ENCODE measurements around the gene GSTT2.

The GSTT2 gene

DNA sequence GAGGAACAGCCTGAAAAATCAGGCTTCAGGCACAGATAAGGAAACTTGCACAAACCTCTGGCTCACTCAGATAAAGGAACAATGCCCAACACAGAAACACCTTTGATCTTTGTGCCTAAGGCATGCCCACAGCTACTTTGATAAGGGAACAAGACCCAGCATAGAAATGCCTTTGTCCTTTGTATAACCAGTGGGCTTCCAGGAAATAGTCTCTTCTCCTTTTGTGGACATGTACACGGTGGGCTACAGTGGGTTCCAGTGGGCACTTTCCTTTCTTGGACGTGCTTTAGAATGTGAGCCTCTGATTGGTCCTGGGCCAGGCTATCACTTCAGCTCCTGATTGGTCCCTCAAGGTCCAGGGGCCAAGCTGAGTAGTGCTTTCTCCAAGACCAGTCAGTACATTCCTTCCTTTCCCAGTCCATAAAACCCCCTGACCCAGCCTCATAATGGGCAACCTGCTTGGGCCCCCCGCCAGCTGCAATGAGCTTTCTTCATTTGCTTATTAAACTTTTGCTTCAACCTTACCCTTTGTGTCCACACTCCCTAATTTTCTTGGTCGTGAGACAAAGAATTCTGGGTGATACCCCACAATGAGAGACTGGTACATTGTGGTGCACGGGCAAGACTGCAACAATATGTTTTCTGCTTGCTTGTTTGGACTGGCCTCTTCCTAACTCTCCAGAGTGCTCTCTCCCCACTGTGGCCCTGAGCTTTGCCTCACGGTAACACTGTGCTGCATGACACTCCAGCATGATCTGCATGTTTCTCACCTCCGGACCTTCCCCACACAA is 29.5 kb downstream of the GSTT2 start:
- DNase-seq: no peak

GRCh38 chr22:24010018-24010391 is 30.1 kb downstream of the GSTT2 start:
- DNase-seq: no peak

DNA sequence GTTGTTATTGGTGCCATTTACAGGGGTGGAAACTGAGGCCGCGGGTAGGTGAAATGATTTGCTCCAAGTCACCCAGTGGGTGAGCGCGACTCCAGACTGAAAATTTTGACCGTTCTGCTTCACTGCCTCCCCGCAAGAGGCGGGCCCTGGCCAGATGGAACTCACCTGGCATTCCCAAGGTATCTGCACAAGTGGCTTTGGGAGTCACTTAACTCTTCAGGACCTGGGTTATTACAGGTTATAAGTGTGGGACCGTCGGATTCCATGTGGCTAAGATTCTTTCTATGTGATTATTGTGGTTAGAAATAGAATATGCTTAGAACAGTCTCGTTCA is 31.8 kb downstream of the GSTT2 start:
- no peak for DNase-seq

GRCh38 chr22:24016156-24016555 is 36.2 kb downstream of the GSTT2 start:
- no peak for DNase-seq

DNA sequence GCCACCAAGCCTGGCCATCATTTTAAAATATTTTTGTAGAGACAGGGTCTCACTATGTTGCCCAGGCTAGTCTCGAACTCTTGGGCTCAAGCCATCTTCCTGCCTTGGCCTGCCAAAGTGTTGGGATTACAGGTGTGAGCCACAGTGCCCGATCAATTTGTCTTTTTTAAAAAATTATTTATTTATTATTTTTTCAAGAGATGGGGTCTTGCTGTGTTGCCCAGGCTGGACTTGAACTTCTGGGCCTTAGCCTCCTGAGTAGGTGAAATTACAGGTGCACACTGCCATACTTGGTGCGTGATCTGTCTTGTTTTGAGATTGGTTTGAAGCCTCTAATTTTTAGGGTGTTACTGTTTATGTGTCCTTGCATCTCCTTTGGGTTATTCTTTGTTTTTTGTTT is 41.4 kb downstream of the GSTT2 start:
- DNase-seq: no peak

DNA sequence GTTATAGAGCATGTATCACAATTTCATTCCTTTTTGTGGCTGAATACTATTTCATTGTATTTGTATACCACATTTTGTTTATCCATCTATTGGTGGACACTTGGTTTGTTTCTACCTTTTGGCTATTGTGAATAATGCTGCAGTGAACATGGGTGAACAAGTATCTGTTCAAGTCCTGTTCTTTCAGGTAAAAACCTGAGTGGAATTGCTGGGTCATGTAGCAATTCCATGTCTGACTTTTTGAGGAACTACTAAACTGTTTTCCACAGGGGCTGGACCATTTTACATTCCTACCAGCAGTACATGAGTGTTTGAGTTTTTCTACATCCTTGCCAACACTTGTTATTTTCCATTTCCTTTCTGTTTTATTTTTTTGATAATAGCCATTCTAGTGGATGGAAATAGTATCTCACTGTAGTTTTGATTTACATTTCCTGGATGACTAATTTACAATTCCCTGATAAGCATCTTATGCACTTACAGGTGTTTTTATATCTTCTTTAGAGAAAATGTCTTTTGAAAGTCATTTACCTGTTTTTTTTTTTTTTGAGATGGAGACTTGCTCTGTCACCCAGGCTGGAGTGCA is 43.4 kb downstream of the GSTT2 start:
- no peak for DNase-seq

GRCh38 chr22:24024354-24024753 is 44.4 kb downstream of the GSTT2 start:
- DNase-seq: no peak

- DNase-seq: no peak
Observed at GRCh38 chr22:24025475-24025874, 45.5 kb downstream of the GSTT2 start.

DNA sequence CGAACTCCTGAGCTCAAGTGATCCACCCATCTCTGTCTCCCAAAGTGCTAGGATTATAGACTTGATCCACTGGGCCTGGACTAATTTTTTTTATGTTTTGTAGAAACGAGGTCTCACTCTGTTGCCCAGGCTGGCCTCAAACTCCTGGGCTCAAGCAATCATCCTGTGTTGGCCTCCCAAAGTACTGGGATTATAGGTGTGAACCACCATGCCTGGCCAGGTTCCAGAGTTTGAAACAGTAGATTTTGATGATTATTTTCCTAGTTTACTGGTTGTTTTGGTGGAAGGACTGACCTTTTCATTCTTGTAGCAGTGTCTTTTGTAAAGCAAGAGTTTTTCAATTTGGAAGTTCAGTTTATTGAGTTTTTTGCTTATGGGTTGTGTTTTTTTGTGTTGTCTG is 46.1 kb downstream of the GSTT2 start:
- no peak for DNase-seq

- no peak for DNase-seq
Observed at GRCh38 chr22:24026733-24027132, 46.8 kb downstream of the GSTT2 start.

- DNase-seq: no peak
Observed at GRCh38 chr22:24027389-24027975, 47.5 kb downstream of the GSTT2 start.

DNA sequence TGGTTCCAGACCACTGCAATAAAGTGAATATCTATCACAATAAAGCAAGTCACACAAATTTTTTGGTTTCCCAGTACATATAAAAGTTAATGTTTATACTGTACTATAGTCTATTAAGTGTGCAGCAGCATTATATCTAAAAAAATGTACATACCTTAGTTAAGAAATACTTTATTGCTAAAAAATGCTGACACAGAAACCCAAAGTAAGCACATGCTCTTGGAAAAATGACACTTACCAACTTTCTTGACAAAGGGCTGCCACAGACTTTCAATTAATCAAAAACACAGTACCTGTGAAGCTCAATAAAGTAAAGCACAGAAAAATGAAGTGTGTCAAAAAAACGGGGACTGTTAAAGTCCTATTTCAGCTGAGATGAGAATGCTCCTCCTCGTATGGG is 48.1 kb downstream of the GSTT2 start:
- no peak for DNase-seq

DNA sequence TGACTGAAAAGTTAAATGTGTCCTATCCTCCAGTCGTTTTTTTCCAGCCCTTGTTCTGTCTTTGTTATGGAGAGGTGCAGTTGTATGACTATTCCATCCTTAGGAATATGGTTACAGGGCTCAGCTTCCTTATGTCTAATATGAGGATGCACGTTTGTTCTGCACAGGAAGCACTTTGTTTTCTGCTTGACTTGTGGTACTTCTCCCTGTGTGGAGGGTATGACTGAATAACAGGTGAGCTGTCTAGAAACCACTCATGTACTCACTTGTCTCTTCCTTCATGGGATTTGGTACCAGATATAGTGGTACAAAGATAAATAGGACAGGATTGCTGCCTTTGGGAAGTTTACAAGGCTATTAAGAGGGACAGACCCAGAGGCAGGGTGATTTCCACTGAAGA is 48.6 kb downstream of the GSTT2 start:
- DNase-seq: no peak

DNA sequence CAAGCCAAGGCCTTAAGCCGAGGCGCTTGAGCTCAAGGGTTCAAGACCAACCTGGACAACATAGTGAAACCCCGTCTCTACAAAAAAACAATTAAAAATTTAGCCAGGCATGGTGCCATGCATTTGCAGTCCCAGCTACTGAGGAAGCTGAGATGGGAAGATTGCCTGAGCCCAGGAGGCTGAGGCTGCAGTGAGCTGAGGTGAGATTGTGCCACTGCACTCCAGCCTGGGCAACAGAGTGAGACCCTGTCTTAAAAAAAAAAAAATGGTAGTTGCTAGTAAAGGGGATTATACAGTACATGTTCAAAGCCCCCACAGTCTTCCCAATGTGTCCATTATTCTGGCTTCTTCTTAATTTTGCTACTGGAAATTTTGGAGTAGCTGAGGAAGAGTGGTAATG is 49.4 kb downstream of the GSTT2 start:
- DNase-seq: no peak

- no peak for DNase-seq
Observed at GRCh38 chr22:24030186-24030702, 50.3 kb downstream of the GSTT2 start.

Measured in activated CD8-positive, alpha-beta memory T cell treated with anti-CD3 and anti-CD28 coated beads for 24 hours (primary cell).